Right ventricle myocardium inferior (tissue), 1 donor: ENCODE data around the gene TMEM139. TPM values are rescaled to one million over a fixed set of nuclear protein-coding genes. Genes with fewer than 3 reads are reported as not detected.

Experiments
- ATAC-seq: fragments of 200-7000 bp; cut with Tn5 transposase; one replicate; pipeline ENCODE4 v1.9.1; 2020; ENCODE audit warnings: mild to moderate bottlenecking, moderate library complexity
- DNase-seq: peaks from one replicate; pipeline ENCODE4 v3.0.0; 2021; ENCODE audit errors: missing footprints
- intact Hi-C: fragments of 100-400 bp; cut with DNase I; formaldehyde crosslinking; loops from one replicate; pipeline ENCODE4 v1.11.0; 2022
- total RNA-seq: library from RNA; stranded (reverse); fragmentation: NEBNext Ultra II Directional; extraction: Animal tissue kit (Norgen Biotek cat#: 25700); gene quantifications from one replicate; pipeline ENCODE4 v1.2.1, GENCODE V29; 2021
- donor health status: DM: no; HTN: yes; CAD: no; lungs with severe emphysema.

Gene TMEM139
- total RNA-seq, 1 donor from 2014 or later, result 14.8 TPM

DNA sequence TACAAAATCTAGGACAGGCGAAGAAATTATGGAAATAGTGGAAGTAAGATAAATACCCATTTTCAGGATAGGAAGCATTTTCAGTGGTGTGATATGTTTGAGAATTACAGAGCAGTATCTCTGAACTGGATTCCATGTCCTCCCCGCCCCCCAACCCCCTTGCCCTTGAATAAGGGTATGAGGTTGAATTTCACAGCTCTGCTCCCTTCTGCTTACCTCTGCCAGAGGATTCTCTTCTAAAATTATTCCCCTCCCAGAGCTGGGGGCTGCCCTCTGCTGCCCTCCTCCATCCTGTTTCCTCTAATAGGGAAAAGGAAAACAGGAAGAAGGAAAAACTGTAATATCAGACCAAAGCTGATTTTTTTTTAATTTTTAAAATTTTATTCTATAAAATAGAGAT is 23.9 kb downstream of the TMEM139 start:
- intact Hi-C loops, result loop anchor here (5.0 kb wide), 1 partner anchor 109 kb away; no protein-coding TSS in a partner anchor
- no peak for ATAC-seq
- no peak for DNase-seq

DNA sequence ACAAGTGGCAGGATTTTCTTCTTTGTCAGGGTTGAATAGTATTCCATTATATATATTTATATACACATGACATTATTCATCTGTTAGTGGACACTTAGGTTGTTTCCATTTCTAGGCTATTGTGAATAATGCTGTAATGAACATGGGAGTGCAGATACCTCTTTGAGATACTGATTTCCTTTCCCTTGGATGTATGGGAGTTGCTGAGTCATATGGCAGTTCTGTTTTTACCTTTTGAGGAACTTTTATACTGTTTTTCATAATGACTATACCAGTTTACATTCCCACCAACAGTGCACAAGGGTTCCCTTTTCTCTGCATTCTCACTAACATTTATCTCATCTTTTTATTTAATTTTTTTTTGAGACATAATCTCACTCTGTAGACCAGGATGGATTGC is 29.4 kb downstream of the TMEM139 start:
- intact Hi-C loops, result no loop called here
- ATAC-seq (no peak), DNase-seq (no peak)

DNA sequence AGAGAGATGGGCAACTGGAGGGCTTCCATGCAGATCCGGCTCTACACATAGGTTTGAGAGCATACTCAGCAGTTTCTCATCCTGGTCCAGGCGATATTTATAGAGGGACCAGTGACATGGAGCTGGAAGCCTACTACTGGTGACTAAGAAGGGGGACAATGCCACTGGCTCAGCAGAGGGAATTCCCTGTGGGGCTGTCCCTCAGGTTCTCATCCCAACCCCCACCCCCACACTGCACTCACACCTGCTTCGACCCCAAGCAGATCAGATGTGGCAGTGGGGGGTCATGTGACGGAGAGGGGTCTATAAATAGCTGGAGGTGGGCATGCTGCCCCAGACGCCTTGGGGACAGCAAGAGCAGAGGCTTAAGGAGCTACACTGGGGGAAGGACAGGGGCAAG is 31.0 kb downstream of the TMEM139 start, which contains the start of gene CLCN1:
TSS of gene CLCN1 (plus strand) at position 336 of the 400 bp plus-strand sequence. CDS start 102 bp downstream, outside the sequence.
- DNase-seq (no peak), ATAC-seq (no peak)
- intact Hi-C loops, result no loop called here

- intact Hi-C loops, result no loop called here
- ATAC-seq, result no peak
- no peak for DNase-seq
These were observed 31.7 kb downstream of the TMEM139 start for GRCh38 chr7:143316492-143316891.

- intact Hi-C loops, result no loop called here
- DNase-seq (no peak), ATAC-seq (peak; percentile 74)
These were observed 33.9 kb downstream of the TMEM139 start for GRCh38 chr7:143318661-143319060.

GRCh38 chr7:143320620-143321019 is 35.9 kb downstream of the TMEM139 start:
- ATAC-seq, result no peak
- no peak for DNase-seq
- intact Hi-C loops, result no loop called here

GRCh38 chr7:143321242-143321641 is 36.5 kb downstream of the TMEM139 start:
- DNase-seq, result peak; percentile 74
- intact Hi-C loops, result no loop called here
- ATAC-seq, result no peak

DNA sequence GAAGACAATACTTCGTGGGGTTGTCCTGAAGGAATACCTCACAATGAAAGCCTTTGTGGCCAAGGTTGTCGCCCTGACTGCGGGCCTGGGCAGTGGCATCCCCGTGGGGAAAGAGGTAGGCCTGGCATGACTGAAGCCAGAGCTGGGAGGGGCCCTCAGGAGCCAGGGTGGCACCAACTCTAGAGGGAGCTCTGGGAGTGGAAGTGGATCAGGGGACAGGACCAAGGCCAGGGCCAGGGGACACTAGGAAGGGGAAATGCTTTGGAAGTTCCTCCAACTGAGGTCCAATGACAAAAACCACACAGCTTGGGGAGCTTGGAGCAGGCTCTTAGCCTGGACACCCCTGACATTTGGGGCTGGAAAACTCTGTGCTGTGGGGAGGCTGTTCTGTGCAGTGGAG is 37.0 kb downstream of the TMEM139 start:
- DNase-seq, result no peak
- intact Hi-C loops, result no loop called here

GRCh38 chr7:143322760-143323633 is 38.2 kb downstream of the TMEM139 start:
- DNase-seq (no peak), ATAC-seq (peak; percentile 56)
- intact Hi-C loops, result no loop called here

More for the DNA sequence above, 37.0 kb downstream of the TMEM139 start:
- no peak for ATAC-seq

- intact Hi-C loops, result no loop called here
- no peak for DNase-seq
- no peak for ATAC-seq
These were observed 38.9 kb downstream of the TMEM139 start for GRCh38 chr7:143323653-143324052.

GRCh38 chr7:143325240-143325639 is 40.5 kb downstream of the TMEM139 start:
- no peak for DNase-seq
- ATAC-seq, result no peak
- intact Hi-C loops, result no loop called here

DNA sequence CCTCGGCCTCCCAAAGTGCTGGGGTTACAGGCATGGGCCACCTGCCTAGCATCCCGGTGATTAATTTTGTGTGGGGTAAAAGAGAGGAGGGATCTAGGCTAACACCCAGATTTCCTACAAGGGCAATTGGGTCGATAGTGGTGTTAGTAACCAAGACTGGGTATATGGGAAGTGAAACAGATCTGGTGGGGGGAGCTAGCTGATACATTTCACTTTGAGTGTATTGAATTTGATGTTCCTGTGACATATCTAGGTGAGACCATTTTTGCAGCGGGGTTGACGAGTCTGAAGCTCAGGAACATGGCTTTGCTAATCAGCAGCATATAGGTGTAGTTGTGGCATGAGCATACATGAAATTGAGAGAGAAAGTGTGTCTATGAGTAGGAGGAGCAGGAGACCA is 43.1 kb downstream of the TMEM139 start:
- no peak for ATAC-seq
- DNase-seq, result no peak
- intact Hi-C loops, result no loop called here

GRCh38 chr7:143329471-143330170 is 44.9 kb downstream of the TMEM139 start:
- DNase-seq (no peak), ATAC-seq (no peak)
- intact Hi-C loops, result no loop called here

DNA sequence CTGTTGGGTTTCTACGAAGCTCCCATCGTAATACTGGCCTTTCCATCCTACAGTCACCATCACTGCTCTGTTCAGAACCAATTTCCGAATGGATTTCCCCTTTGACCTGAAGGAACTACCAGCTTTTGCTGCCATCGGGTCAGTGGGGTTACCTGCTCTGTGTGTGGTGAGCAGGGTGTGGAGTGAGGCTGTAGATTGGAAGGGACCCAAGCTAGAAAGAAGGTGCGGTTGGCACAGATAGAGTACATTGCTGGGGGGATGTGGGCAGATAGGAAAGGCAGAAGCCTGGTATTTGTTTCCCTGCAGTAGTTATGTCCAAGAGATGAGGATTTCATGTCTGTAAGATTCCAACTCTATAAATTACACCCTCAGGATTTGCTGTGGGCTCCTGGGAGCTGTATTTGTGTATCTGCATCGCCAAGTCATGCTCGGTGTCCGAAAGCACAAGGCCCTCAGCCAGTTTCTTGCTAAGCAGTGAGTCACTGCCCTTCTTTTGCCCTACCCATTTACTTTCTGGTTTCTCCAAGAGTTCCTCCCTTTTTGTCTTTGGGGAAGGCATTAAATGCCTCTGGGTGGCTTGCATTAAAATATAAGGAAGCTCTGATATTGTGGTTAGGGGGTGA is 46.5 kb downstream of the TMEM139 start:
- intact Hi-C loops, result no loop called here
- DNase-seq (no peak), ATAC-seq (no peak)

- intact Hi-C loops, result no loop called here
- no peak for DNase-seq
These were observed 49.5 kb downstream of the TMEM139 start for GRCh38 chr7:143334244-143334643.

GRCh38 chr7:143337216-143337615 is 52.5 kb downstream of the TMEM139 start:
- intact Hi-C loops, result no loop called here
- no peak for DNase-seq
- no peak for ATAC-seq

More at GRCh38 chr7:143334244-143334643, 49.5 kb downstream of the TMEM139 start:
- ATAC-seq, result no peak
